Measurements from ENCODE around the gene FCHO2.

FCHO2 gene

GRCh38 chr5:73030995-73031394 lies 75.2 kb downstream of the FCHO2 start:
- H3K4me3 ChIP-seq (ENCODE audit: low read depth, low read length) = no peak overlapping the region
- no peak for TF ChIP-seq CTCF (conservative IDR thresholded peaks at IDR 0.05; ENCODE audit: low read depth, low read length)
- peak; percentile 84 for DNase-seq (ENCODE audit: low read depth)

- no peak overlapping the region for H3K4me3 ChIP-seq (ENCODE audit: low read depth, low read length)
- TF ChIP-seq CTCF (conservative IDR thresholded peaks at IDR 0.05; ENCODE audit: low read depth, low read length) = no peak
- DNase-seq (ENCODE audit: low read depth) = peak; percentile 84
Measured at GRCh38 chr5:73031839-73032238, 76.0 kb downstream of the FCHO2 start.

- H3K4me3 ChIP-seq (ENCODE audit: low read depth, low read length) = no peak overlapping the region
- TF ChIP-seq CTCF (conservative IDR thresholded peaks at IDR 0.05; ENCODE audit: low read depth, low read length) = no peak
- no peak for DNase-seq (ENCODE audit: low read depth)
Measured at GRCh38 chr5:73032635-73033034, 76.8 kb downstream of the FCHO2 start.

- no peak for TF ChIP-seq CTCF (conservative IDR thresholded peaks at IDR 0.05; ENCODE audit: low read depth, low read length)
- no peak overlapping the region for H3K4me3 ChIP-seq (ENCODE audit: low read depth, low read length)
- no peak for DNase-seq (ENCODE audit: low read depth)
Measured at GRCh38 chr5:73037545-73037944, 81.7 kb downstream of the FCHO2 start.

GRCh38 chr5:73039082-73039481 lies 83.2 kb downstream of the FCHO2 start:
- no peak overlapping the region for H3K4me3 ChIP-seq (ENCODE audit: low read depth, low read length)
- no peak for TF ChIP-seq CTCF (conservative IDR thresholded peaks at IDR 0.05; ENCODE audit: low read depth, low read length)
- DNase-seq (ENCODE audit: low read depth) = peak; percentile 22

GRCh38 chr5:73042993-73043392 lies 87.2 kb downstream of the FCHO2 start:
- TF ChIP-seq CTCF (conservative IDR thresholded peaks at IDR 0.05; ENCODE audit: low read depth, low read length) = no peak
- DNase-seq (ENCODE audit: low read depth) = no peak
- no peak overlapping the region for H3K4me3 ChIP-seq (ENCODE audit: low read depth, low read length)

- no peak for DNase-seq (ENCODE audit: low read depth)
- no peak overlapping the region for H3K4me3 ChIP-seq (ENCODE audit: low read depth, low read length)
- no peak for TF ChIP-seq CTCF (conservative IDR thresholded peaks at IDR 0.05; ENCODE audit: low read depth, low read length)
Measured at GRCh38 chr5:73044546-73044945, 88.7 kb downstream of the FCHO2 start.
